ENCODE measurements around the gene ADGRL3.

The ADGRL3 gene

GRCh38 chr4:62053974-62054373 is 853.8 kb downstream of the ADGRL3 start:
- ATAC-seq = peak; percentile 26; the same call in 1 of the 3 replicates
- TF ChIP-seq ISL1 (CRISPR knock-in tag; IDR thresholded peaks at IDR 0.05) (0 out of 2 replicates have a peak, but pooled peaks have one; percentile 46), GLIS3 (CRISPR knock-in tag; IDR thresholded peaks at IDR 0.05) (no peak), ZFP30 (CRISPR knock-in tag; IDR thresholded peaks at IDR 0.05) (no peak)

DNA sequence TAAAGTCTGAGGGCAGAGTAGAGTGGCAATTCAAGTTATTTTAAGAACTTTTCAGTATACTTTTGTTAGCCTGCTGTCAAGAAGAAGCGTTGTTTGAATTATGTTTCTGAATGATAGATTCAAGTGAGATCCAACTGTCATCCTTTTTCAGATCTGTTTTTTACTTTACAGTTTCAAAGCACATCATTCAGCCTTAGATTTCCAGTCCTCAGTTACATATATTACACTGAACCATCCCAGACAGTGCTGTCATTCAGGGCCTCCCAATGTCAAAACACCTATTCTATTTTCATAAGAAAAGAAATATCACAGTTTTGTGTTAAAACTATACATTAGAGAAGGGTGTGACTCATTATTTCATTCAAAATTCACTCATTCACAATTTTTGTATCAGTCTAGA is 856.9 kb downstream of the ADGRL3 start:
- no peak for TF ChIP-seq OSR1 (CRISPR knock-in tag; IDR thresholded peaks at IDR 0.05)
- no peak for TF ChIP-seq ZNF70 (CRISPR knock-in tag; IDR thresholded peaks at IDR 0.05)
- no peak for TF ChIP-seq TOX (CRISPR knock-in tag; IDR thresholded peaks at IDR 0.05; ENCODE audit: borderline replicate concordance)
- no peak for ATAC-seq

GRCh38 chr4:62058571-62058970 is 858.4 kb downstream of the ADGRL3 start:
- ATAC-seq = no peak; the same call in 2 of the 3 replicates
- no peak for TF ChIP-seq ZC3H10 (CRISPR knock-in tag; IDR thresholded peaks at IDR 0.05)
- TF ChIP-seq ISL1 (CRISPR knock-in tag; IDR thresholded peaks at IDR 0.05) = no peak
- TF ChIP-seq, protein P1, sequence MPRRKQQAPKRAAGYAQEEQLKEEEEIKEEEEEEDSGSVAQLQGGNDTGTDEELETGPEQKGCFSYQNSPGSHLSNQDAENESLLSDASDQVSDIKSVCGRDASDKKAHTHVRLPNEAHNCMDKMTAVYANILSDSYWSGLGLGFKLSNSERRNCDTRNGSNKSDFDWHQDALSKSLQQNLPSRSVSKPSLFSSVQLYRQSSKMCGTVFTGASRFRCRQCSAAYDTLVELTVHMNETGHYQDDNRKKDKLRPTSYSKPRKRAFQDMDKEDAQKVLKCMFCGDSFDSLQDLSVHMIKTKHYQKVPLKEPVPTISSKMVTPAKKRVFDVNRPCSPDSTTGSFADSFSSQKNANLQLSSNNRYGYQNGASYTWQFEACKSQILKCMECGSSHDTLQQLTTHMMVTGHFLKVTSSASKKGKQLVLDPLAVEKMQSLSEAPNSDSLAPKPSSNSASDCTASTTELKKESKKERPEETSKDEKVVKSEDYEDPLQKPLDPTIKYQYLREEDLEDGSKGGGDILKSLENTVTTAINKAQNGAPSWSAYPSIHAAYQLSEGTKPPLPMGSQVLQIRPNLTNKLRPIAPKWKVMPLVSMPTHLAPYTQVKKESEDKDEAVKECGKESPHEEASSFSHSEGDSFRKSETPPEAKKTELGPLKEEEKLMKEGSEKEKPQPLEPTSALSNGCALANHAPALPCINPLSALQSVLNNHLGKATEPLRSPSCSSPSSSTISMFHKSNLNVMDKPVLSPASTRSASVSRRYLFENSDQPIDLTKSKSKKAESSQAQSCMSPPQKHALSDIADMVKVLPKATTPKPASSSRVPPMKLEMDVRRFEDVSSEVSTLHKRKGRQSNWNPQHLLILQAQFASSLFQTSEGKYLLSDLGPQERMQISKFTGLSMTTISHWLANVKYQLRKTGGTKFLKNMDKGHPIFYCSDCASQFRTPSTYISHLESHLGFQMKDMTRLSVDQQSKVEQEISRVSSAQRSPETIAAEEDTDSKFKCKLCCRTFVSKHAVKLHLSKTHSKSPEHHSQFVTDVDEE (CRISPR knock-in tag; IDR thresholded peaks at IDR 0.05) = no peak
- no peak for TF ChIP-seq ZNF8 (CRISPR knock-in tag; IDR thresholded peaks at IDR 0.05)
- TF ChIP-seq ZNF565 (CRISPR knock-in tag; conservative IDR thresholded peaks at IDR 0.05; ENCODE audit: low read depth) = no peak
- no peak for TF ChIP-seq ZFP3 (CRISPR knock-in tag; IDR thresholded peaks at IDR 0.05)
- TF ChIP-seq, protein P2, sequence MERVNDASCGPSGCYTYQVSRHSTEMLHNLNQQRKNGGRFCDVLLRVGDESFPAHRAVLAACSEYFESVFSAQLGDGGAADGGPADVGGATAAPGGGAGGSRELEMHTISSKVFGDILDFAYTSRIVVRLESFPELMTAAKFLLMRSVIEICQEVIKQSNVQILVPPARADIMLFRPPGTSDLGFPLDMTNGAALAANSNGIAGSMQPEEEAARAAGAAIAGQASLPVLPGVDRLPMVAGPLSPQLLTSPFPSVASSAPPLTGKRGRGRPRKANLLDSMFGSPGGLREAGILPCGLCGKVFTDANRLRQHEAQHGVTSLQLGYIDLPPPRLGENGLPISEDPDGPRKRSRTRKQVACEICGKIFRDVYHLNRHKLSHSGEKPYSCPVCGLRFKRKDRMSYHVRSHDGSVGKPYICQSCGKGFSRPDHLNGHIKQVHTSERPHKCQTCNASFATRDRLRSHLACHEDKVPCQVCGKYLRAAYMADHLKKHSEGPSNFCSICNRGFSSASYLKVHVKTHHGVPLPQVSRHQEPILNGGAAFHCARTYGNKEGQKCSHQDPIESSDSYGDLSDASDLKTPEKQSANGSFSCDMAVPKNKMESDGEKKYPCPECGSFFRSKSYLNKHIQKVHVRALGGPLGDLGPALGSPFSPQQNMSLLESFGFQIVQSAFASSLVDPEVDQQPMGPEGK (CRISPR knock-in tag; IDR thresholded peaks at IDR 0.05; ENCODE audit: borderline replicate concordance) = no peak
- no peak for TF ChIP-seq PPARA (CRISPR knock-in tag; IDR thresholded peaks at IDR 0.05; ENCODE audit: borderline replicate concordance)
- TF ChIP-seq SNAI2 (CRISPR knock-in tag; IDR thresholded peaks at IDR 0.05) = no peak
- no peak for TF ChIP-seq ESRRG (CRISPR knock-in tag; IDR thresholded peaks at IDR 0.05)
- no peak for TF ChIP-seq POU6F1 (CRISPR knock-in tag; IDR thresholded peaks at IDR 0.05; ENCODE audit: borderline replicate concordance, low read depth)
- TF ChIP-seq ZFP30 (CRISPR knock-in tag; IDR thresholded peaks at IDR 0.05) = no peak
- no peak for TF ChIP-seq RARB (CRISPR knock-in tag; IDR thresholded peaks at IDR 0.05)
- no peak for TF ChIP-seq CSRNP3 (CRISPR knock-in tag; IDR thresholded peaks at IDR 0.05)
- no peak for TF ChIP-seq TOX (CRISPR knock-in tag; IDR thresholded peaks at IDR 0.05; ENCODE audit: borderline replicate concordance)

DNA sequence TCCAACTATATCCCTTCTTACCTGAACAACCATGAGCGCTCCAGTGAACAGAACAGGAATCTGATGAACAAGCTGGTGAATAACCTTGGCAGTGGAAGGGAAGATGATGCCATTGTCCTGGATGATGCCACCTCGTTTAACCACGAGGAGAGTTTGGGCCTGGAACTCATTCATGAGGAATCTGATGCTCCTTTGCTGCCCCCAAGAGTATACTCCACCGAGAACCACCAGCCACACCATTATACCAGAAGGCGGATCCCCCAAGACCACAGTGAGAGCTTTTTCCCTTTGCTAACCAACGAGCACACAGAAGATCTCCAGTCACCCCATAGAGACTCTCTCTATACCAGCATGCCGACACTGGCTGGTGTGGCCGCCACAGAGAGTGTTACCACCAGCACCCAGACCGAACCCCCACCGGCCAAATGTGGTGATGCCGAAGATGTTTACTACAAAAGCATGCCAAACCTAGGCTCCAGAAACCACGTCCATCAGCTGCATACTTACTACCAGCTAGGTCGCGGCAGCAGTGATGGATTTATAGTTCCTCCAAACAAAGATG is 870.2 kb downstream of the ADGRL3 start:
- TF ChIP-seq SNAI2 (CRISPR knock-in tag; IDR thresholded peaks at IDR 0.05) (no peak), GLIS3 (CRISPR knock-in tag; IDR thresholded peaks at IDR 0.05) (no peak), TOX (CRISPR knock-in tag; IDR thresholded peaks at IDR 0.05; ENCODE audit: borderline replicate concordance) (no peak), POU6F1 (CRISPR knock-in tag; IDR thresholded peaks at IDR 0.05; ENCODE audit: borderline replicate concordance, low read depth) (no peak), ISL1 (CRISPR knock-in tag; IDR thresholded peaks at IDR 0.05) (no peak), ESRRG (CRISPR knock-in tag; IDR thresholded peaks at IDR 0.05) (no peak), ZNF8 (CRISPR knock-in tag; IDR thresholded peaks at IDR 0.05) (no peak), TCF4 (CRISPR knock-in tag; IDR thresholded peaks at IDR 0.05; ENCODE audit: borderline replicate concordance) (no peak), ZNF70 (CRISPR knock-in tag; IDR thresholded peaks at IDR 0.05) (no peak), RARB (CRISPR knock-in tag; IDR thresholded peaks at IDR 0.05) (no peak), CSRNP3 (CRISPR knock-in tag; IDR thresholded peaks at IDR 0.05) (no peak), BACH2 (CRISPR knock-in tag; IDR thresholded peaks at IDR 0.05; ENCODE audit: borderline replicate concordance) (no peak)
- ATAC-seq = no peak
